Gastrocnemius medialis (tissue), 4 donors: ENCODE results near the gene MYL4. TPM values are rescaled to one million over a fixed set of nuclear protein-coding genes. Genes with fewer than 3 reads are reported as not detected.

Source experiments
- ATAC-seq, 2 donors: fragments of 150-250 bp; one replicate each; pipeline ENCODE4 v1.9.1; 2016
- DNase-seq, 2 donors: peaks; one replicate each; pipeline ENCODE4 v3.0.0-alpha.2; 2019
- H3K27ac ChIP-seq, 4 donors: fragments of 200-600 bp; sonication (generic); 1 replicate in 1 of 4; 2 replicates in 3 of 4; pipeline ENCODE4 v1.5.1; 2016 to 2018; ENCODE audit warnings: mild to moderate bottlenecking in 2 of 4, moderate library complexity in 1 of 4
- H3K27me3 ChIP-seq, 3 donors: fragments of 200-600 bp; sonication (generic) in 2 of 3; 1 replicate in 1 of 3; 2 replicates in 2 of 3; pipeline versions ENCODE4 v1.5.1 to v1.6.0; 2016 to 2019; ENCODE audit warnings: mild to moderate bottlenecking in 1 of 3, moderate library complexity in 1 of 3
- H3K36me3 ChIP-seq, 2 donors: fragments of 200-600 bp; sonication (generic) in 1 of 2; one replicate each; pipeline ENCODE4 v1.5.1; 2017 to 2018
- H3K4me1 ChIP-seq, 2 donors: fragments of 200-600 bp; sonication (generic) in 1 of 2; one replicate each; pipeline ENCODE4 v1.5.1; 2016 to 2017; ENCODE audit warnings: mild to moderate bottlenecking in 2 of 2
- H3K4me3 ChIP-seq, 4 donors: fragments of 200-600 bp; sonication (generic) in 3 of 4; 1 replicate in 1 of 4; 2 replicates in 3 of 4; pipeline ENCODE4 v1.5.1; 2016 to 2019; ENCODE audit warnings: mild to moderate bottlenecking in 2 of 4
- H3K9me3 ChIP-seq, 3 donors: fragments of 200-600 bp; sonication (generic) in 2 of 3; 1 replicate in 1 of 3; 2 replicates in 2 of 3; pipeline ENCODE4 v1.5.1; 2016 to 2019
- CTCF ChIP-seq, 5 experiments: fragments of 450-650 bp in 3 of 5; fragments of 200-600 bp in 2 of 5; sonication (generic) in 2 of 5; IDR thresholded peaks in 4 of 5; conservative IDR thresholded peaks in 1 of 5; 1 replicate in 4 of 5; 2 replicates in 1 of 5; pipeline ENCODE4 v1.5.1; 2016 to 2019; ENCODE audit warnings: antibody characterized with exemption in 5 of 5, mild to moderate bottlenecking in 3 of 5, moderate library complexity in 3 of 5
- POLR2A ChIP-seq, 2 donors: fragments of 450-650 bp; IDR thresholded peaks; one replicate each; pipeline ENCODE4 v1.6.1; 2017; ENCODE audit warnings: antibody characterized with exemption in 2 of 2, mild to moderate bottlenecking in 2 of 2, moderate library complexity in 2 of 2
- in situ Hi-C, 4 donors: fragments of 200-750 bp; cut with MboI; loops; one replicate each; pipeline versions ENCODE4 v1.15.0 to v1.8.0; 2017; ENCODE audit warnings: low sequenced_read_pairs in 4 of 4
- intact Hi-C: fragments of 100-400 bp; cut with DNase I; formaldehyde crosslinking; loops from one replicate; pipeline ENCODE4 v1.15.1; 2023; ENCODE audit warnings: low total_unique reads
- total RNA-seq, 4 donors: library from RNA; depleted of rRNA; stranded (reverse); fragments of >200 nt; gene quantifications; one replicate each; pipeline versions ENCODE4 v1.1.0 to v1.2.3, GENCODE V29; 2016

MYL4 gene
- total RNA-seq, 4 donors from 2014 or later, result 0.97 TPM; not detected in 3

GRCh38 chr17:47225436-47225858 is 16.3 kb downstream of the MYL4 start:
- Histone ChIP-seq H3K27me3 (no peaks in the 10 kb centered on the region), H3K36me3 (no peaks in the 10 kb centered on the region), H3K27ac (peak overlapping the region; percentile 52 to 85 (median 79)), H3K4me1 (peaks cover 13 to 15% of the 10 kb centered on the region in 2 donors), H3K9me3 (no peaks in the 10 kb centered on the region), H3K4me3 (no peak overlapping the region)
- in situ Hi-C loops (loop anchor here in 1 of 4 donors (5.0 kb wide), 1 partner anchor 87 kb away; no protein-coding TSS in a partner anchor), intact Hi-C loops (no loop called here)
- ATAC-seq (peak; percentile 77 to 83), DNase-seq (peak; percentile 56 to 67)
- no peak for TF ChIP-seq POLR2A (IDR thresholded peaks at IDR 0.05)
- no peak for TF ChIP-seq CTCF (IDR thresholded peaks at IDR 0.05 in 4 of 5, conservative IDR thresholded peaks at IDR 0.05 in 1 of 5)

DNA sequence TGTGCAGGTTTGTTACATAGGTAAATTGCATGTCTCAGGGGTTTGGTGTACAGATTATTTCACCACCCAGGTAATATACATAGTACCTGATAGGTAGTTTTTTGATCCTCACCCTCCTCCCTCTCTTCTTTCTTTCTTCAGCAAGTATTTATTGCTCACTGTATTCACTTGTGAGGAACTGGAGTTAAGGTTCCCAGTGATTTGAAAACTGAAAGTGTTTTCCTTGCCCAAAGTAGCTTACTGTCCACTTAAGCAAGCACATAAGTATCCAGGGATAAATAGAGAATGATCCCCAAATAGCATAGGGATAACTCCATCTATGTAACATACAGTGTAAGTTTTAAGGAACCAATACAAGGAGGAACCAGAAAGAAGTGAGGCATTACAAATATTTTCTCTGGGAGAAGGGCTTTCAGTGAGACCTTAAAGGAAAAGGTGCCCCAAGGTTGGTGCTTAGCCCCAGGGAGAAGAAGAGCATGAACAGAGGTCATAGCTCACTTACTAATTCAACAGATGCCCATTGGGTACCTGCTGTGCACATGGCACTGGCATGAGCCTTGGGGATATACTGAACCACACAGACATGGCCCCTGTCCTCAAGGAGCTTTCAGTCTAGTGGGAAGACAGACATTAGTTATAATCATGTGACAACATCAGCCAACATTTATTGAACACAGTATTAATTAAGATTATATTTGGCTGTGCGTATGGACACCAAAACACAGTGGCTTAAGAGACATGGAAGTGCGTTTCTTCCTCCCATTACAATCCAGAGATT is 17.0 kb downstream of the MYL4 start:
- H3K27me3 ChIP-seq, result no peaks in the 10 kb centered on the region
- peak overlapping the region; percentile 52 to 85 (median 79) for H3K27ac ChIP-seq
- no peaks in the 10 kb centered on the region for H3K36me3 ChIP-seq
- no peak overlapping the region for H3K4me3 ChIP-seq
- peaks cover 13 to 15% of the 10 kb centered on the region in 2 donors for H3K4me1 ChIP-seq
- no peak for TF ChIP-seq CTCF (IDR thresholded peaks at IDR 0.05 in 4 of 5, conservative IDR thresholded peaks at IDR 0.05 in 1 of 5)
- no peak for TF ChIP-seq POLR2A (IDR thresholded peaks at IDR 0.05)
- ATAC-seq (no peak), DNase-seq (no peak)
- H3K9me3 ChIP-seq, result no peaks in the 10 kb centered on the region
- in situ Hi-C loops, result loop anchor here in 1 of 4 donors (5.0 kb wide), 1 partner anchor 86 kb away; no protein-coding TSS in a partner anchor
- intact Hi-C loops, result no loop called here

DNA sequence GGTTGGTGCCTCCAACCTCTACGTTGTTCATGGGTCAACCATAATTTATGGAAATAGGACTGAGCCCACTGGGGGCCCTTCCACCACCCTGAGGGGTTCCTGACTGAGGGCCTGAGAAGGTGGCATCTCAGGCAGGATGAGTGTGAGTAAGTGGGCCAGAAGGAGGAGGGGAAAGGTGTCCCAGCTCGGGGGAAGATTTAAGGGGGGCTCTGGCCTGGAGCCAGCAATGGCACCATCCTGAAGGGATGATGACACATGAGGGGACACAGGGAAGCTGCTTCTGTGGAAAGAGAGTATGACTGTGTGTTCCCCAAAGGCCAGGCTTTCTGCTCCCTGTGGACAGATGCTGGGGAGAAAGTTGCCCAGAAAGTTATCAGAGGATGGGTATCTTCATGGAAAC is 18.7 kb downstream of the MYL4 start:
- Histone ChIP-seq H3K4me3 (no peak overlapping the region), H3K27ac (peak overlapping the region in 2 of 4 donors; percentile 24 to 76), H3K4me1 (peaks cover 13 to 15% of the 10 kb centered on the region in 2 donors), H3K36me3 (no peaks in the 10 kb centered on the region), H3K27me3 (no peaks in the 10 kb centered on the region), H3K9me3 (no peaks in the 10 kb centered on the region)
- DNase-seq (no peak), ATAC-seq (no peak)
- in situ Hi-C loops (loop anchor here in 1 of 4 donors (5.0 kb wide), 1 partner anchor 84 kb away; no protein-coding TSS in a partner anchor), intact Hi-C loops (no loop called here)
- TF ChIP-seq CTCF (IDR thresholded peaks at IDR 0.05 in 4 of 5, conservative IDR thresholded peaks at IDR 0.05 in 1 of 5) (no peak), POLR2A (IDR thresholded peaks at IDR 0.05) (no peak)

DNA sequence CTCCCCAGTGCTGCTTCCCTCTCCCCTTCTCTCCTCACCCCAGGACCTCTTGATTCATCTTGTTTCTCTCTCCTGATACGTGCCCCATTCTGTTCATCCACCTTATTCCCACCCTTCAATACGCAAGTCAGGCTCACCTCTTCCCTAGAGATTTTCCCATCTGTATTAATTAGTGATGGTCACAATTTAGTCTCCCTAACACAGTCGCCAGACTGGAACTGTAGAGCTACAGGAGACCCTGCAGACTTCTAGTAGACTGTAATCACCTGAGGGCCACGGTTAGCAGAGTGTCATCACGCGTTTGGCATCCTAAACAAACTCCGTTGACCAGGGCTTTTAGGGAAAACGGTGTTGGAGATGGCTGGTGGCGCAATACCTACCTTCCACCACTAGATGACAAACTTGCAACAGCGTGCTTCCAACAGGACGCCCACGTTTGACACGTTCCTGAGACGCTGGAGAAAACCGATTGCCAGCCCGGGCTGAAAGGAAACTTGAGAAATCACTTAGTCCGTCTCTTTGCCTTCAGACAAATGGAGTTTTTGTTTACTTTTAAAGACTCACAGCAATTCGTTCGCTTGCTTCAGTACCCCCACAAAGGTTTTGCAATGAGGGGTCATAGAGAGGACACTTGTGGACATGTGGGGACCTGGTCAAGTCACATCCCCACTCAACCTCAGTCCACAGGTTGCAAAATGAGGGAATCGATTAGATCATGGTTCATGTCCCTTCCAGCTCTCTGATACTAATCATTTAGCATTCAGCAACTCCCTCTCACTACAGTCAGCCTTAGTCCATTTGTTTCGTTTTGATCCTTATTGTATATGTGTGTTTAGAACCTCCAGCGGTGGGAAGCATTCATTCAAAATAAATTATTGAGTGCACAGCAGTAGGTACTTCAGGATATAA is 20.6 kb downstream of the MYL4 start:
- H3K27ac ChIP-seq, result peak overlapping the region in 2 of 4 donors; percentile 39 to 42
- ATAC-seq (peak; percentile 89), DNase-seq (peak; percentile 71 to 77)
- H3K27me3 ChIP-seq, result no peaks in the 10 kb centered on the region
- in situ Hi-C loops (loop anchor here (5.0 to 10.0 kb wide), 3 partner anchors 83 to 385 kb away; no protein-coding TSS in a partner anchor), intact Hi-C loops (loop anchor here (1.0 kb wide), 1 partner anchor 86 kb away; no protein-coding TSS in a partner anchor)
- no peaks in the 10 kb centered on the region for H3K36me3 ChIP-seq
- TF ChIP-seq POLR2A (IDR thresholded peaks at IDR 0.05) (no peak), CTCF (IDR thresholded peaks at IDR 0.05 in 4 of 5, conservative IDR thresholded peaks at IDR 0.05 in 1 of 5) (peak; percentile 92 to 98 (median 97))
- peak overlapping the region; percentile 8 to 39 (median 26) for H3K4me3 ChIP-seq
- peaks cover 11 to 13% of the 10 kb centered on the region in 2 donors for H3K4me1 ChIP-seq
- H3K9me3 ChIP-seq, result no peaks in the 10 kb centered on the region
